DND-41 (cell line): ENCODE results near the gene ACSM2A.
"Not testable (repeated sequence)": the region's sequence is repeated elsewhere in the genome, so short reads cannot be mapped to it uniquely, and the experiment has no call there.

Experiments
- CTCF ChIP-seq: IDR thresholded peaks from 2 replicates; pipeline ENCODE4 v1.5.1; 2012; ENCODE audit warnings: borderline replicate concordance, low read length, moderate library complexity, mild to moderate bottlenecking; ENCODE audit not compliant: poor library complexity, severe bottlenecking; ENCODE audit errors: extremely low read depth
- EZH2 ChIP-seq: IDR thresholded peaks from 3 replicates; pipeline ENCODE4 v1.6.1; 2012; ENCODE audit warnings: borderline replicate concordance, low read depth, mild to moderate bottlenecking, moderate library complexity, low read length, inconsistent platforms; ENCODE audit not compliant: severe bottlenecking

DNA sequence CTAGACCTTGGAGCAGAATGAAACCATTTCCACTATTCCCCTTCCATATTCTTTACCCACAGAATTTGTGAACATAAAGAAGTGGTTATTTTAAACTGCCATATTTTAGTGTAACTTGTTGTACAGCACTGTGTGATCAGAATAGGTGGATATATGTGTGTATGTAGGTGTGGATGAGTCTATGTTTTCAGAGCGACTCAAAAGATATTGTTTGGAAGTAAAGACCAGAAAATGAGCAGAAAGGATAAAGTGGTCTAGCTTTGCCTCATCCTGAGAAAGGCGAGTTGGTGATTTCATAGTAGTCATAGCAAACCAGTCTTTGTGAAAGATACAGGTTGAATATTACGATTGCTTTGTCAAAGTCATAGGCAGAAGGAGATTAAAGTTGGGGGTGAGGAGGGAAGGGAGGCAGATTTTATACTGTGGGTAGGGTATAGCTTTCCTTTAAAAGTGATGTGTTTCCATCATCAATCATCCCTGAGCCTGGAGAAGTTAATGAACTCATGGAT lies 81.0 kb downstream of the ACSM2A start:
- not testable (repeated sequence) for TF ChIP-seq CTCF, EZH2
